GM19238 (cell line): Measurements from ENCODE around the gene CTBP2.
"Not testable (repeated sequence)": the region's sequence is repeated elsewhere in the genome, so short reads cannot be mapped to it uniquely, and the experiment has no call there.

Experiments
- DNase-seq: peaks from one replicate; pipeline ENCODE4 v3.0.0; 2011; ENCODE audit warnings: low spot score; ENCODE audit not compliant: insufficient read length

Gene CTBP2

DNA sequence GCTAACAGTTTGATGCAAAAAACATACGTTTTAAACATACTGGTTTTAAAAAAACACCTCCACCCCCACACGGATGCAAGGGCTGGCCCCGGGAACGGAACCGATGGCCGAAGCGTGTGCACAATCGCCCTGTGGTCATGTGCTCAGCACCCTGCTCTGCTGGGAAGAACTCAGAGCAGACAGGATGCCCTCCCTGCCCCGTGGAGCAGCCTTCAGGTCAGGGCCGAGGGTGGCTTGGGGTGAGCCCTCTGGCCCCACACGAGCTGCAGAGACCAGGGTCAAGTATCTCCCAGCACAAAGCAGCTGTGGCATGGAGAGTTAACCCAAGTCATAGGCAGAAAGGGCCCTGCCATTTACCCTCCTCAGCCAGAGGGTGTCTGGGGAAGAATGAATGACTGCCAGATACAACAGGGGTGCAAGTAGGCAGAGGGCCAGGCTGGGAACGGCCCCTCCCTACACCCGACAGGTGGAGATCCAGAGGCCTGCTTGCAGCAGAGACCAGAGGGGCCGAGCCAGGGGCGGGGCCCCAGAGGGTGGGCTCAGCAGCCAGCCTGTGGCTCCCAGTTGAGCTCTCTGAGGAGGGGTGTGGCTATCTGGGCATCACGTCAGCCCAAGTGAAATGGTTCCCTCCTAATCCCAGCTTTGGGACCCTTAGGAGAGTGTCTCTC is 161.6 kb downstream of the CTBP2 start:
- DNase-seq: no peak

DNA sequence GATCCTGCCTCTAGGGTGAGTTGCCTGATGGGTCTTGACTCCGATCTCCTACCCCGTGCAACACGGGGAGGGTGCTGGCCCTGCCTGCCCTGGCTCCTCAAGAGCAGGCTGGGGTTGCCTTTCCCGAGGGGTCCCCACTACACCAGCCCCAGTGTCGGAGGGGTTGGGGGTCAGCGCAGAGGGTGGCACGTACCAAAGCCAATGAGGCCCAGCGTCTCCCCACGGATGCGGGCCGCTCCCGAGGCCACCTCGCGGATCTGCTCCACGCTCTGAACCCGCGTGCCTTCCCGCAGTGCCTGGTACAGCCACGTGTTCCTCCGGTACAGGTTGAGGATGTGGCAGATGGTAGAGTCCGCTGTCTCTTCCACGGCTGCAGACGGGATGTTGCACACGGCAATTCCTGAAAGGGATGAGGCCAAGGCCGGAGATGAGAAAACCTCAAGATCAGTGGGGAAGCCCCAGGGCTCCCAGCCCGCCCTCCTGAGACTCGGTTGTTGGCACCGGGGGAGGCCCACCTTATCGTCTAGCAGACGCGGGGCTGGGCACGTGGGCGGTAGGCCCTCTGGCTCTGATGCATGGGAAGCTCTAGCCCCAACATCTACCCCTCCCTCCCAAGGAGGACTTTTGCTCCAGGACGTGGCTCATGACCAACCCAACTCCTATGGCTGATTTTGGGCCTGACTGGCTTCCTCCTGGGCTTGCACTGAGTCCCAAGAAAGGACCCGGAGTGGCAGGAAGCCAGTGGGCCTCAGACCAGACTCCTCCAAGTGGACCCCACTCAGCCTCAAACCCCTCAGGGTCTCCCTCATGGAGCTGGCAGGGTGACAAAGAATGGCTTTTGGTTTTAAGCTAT is 162.4 kb downstream of the CTBP2 start:
- DNase-seq: no peak

DNA sequence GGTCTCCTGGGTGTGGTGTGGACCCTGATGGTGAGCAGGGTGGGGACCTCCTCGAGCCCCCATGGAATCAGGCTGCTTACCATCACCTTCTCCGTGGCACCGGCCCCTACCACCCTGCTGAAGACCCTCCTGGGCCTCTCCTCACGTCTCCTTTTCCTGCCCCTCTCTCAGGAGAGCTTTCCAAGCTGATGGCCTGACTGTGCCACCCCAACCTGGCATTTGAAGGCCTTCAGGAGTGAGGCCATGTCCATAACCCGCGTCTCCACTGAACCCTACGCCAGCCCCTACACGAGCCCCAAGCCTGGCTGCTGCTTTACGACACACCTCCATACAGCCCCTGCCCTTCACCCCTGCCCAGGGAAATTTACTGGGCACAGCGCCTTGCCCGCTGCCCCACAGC is 163.1 kb downstream of the CTBP2 start:
- DNase-seq: no peak

DNA sequence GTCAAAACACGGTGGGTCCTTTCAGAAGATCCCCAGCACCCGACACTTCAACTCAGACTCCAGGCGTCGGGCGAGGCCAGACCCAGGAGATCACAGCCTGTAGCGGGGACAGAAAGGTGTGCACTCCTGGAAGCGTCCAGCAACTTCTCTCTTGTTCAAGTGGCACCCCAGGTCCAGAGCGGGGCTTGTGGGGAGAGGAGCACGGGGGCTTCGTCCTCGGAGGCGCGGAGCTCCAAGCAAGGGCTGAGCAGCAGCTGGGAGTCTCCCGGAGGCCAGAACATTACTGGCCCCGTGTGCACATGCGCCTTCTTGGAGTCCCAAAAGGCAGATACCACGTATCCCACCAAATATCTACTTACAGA is 163.5 kb downstream of the CTBP2 start:
- DNase-seq: no peak

DNA sequence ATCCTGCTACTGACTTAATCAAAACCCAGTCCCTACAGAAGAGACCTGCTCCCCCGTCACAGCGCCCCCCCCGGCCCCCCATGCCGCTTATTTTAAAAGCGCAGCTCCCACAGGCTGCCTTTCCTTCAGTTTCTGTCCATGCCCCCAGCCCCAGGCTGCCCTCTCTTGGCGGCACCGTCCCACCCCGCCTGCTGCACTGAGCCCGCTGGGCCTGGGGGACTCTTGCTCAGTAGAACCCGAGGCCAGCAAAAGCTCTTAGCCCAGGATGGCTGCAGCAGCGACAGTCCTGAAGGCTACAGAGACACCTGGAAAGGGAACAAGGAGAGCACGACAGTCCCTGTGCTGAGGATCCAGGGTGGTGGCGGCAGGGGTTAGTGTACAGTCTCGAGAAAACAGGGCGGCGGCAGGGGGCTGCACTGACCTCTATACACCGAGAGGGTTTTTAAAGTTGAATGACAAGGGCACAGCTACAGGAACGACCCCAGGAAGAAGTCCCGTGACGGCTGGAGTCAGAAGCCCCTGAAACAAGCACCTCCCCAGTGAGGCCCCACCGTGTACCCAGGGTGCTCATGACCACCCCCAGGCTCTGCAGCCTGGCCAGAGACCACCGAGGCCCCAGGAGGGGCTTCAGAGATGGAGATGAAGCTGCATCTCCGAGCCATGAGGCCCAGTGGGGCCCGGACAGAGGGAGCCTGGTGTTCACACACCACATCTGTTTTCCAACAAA is 164.1 kb downstream of the CTBP2 start:
- no peak for DNase-seq

DNA sequence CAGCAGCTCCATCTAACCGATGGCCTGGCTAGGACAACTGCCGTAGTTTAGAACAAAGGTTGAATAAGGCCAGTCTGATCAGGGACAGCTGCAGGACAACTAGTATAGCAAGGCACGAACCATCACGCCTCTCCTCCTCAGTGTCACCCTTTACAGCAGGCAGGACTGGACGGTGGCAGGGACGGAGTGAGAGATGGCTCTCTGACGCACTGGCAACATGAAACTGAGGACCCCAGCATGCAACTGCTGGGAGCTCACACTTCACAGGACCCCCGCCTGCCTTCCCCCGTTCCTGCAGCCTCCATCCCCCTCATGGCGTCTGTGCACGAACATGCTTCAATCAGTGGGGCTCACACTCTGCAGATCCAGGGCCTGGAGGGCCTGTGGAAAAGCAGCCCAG is 164.8 kb downstream of the CTBP2 start:
- no peak for DNase-seq

GRCh38 chr10:124994573-124995473 is 165.5 kb downstream of the CTBP2 start:
- DNase-seq: no peak

- no peak for DNase-seq
Observed at GRCh38 chr10:124993736-124994451, 166.5 kb downstream of the CTBP2 start.

DNA sequence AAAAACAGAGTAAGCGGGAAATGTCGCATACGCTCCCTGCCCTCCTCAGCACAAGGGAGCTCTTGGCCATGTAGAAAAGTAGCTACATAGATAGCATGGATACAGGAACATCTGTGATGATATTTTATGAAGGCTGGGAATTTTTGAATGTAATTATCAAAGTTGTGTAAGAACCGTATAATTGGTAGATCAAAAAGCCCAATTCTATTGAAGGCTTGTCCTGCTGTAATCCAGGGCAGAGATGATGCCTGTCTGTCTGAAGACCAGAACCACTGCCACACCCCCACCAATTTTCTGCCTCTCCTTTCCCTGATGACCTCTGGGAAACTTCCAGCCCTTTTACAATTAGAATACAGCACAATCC is 167.0 kb downstream of the CTBP2 start:
- no peak for DNase-seq

GRCh38 chr10:124992462-124993344 is 167.7 kb downstream of the CTBP2 start:
- DNase-seq: no peak

DNA sequence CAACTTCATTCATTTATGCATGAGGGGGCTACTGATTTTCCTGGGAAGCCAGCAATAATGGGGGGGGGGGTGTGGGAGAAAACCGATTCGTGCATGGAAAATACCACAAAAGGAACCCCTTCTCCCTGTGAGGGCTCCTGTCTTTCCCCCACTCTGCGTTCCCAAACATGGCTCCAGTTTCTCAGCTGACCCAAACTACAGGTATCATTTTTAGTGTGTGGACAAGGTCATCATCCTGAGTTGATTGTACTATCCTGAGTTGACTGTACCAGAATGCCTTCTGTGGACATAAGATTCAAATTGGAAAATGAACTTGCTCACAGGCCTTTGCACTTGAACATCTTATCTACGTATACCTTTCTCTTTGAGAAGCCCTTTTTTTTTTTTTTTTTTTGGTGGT is 168.5 kb downstream of the CTBP2 start:
- no peak for DNase-seq

DNA sequence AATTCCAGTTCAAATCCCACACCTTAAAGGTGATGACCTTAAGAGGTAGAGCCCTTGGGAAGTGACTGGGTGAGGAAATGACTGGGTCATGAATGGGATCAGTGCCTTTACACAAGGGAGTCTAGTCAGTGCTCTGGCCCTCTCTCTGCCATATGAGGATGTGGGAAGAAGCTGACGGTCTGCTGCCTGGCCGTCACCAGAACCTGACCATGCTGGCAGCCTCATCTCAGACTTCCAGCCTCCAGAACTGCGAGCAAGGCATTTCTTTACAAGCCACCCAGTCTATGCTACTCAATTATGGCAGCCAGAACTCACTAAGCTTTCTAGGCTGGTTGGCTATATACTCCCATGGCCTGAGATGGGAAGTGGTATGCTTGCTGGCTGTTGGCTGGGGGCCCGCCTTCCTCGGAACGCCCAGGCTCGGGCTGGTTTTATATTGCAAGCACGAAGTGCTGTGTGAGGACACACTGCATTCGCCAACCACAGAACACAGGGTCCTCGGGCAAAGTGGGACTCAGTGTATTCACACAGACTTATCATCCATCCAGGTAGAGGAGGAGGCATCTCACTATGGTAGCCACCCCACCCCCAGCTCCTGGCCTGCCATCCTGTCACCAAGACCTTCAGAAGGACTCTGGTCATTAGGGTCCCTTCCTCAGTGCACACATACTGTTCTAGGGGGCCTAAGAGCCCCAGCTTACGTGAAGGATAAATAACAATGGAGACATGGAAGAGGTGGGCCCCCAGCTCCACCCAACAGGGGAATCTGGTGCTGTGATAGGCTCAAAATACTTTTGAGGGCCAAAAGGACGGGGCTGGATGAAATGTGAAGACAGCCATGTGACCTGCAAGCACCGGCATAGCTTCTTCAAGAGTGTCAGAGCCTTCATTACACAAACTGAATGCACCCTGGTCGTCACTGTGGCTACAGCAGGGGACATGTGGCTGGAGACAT is 169.4 kb downstream of the CTBP2 start:
- no peak for DNase-seq

- DNase-seq: no peak
Observed at GRCh38 chr10:124989526-124989925, 170.8 kb downstream of the CTBP2 start.

DNA sequence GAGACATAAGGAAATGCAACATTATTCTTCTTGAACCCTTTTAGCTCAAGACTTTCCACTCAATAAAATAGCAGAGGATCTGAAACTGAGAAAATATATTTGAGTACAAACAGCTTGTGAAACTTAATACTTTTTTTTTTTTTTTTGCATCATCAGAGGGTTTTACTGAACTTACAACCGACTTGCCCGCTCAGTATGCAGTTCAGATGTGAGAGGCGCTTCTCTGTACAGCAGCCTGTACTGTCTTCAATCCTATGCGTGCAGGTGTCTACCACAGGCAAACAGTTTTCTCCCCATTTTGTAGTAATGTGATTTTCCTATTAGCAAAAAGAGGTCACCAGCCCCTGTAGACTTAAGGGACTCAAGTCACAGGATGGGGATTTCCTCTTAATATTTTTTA is 171.6 kb downstream of the CTBP2 start:
- not testable (repeated sequence) for DNase-seq

- DNase-seq: no peak
Observed at GRCh38 chr10:124987788-124988187, 172.6 kb downstream of the CTBP2 start.

GRCh38 chr10:124985162-124985561 is 175.2 kb downstream of the CTBP2 start:
- no peak for DNase-seq

DNA sequence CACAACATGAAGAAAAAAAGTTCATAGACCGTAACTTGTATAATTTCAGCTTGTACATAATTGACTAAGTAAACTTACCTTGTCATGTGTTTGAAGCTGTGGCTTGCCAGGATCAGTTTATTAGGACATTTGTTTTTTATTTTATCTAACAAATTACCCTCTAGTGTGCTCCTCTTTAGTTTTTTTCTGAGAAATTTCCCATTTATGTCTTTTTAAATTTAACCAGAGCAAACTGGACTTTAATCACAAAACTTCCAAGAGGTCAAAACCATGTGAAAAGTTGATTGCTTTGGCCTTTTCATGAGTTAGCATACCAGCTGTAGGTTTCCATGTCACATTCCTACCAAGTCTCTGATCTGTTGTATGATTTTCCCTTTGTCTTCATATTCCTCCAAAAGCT is 176.0 kb downstream of the CTBP2 start:
- DNase-seq: no peak

GRCh38 chr10:124983321-124983720 is 177.0 kb downstream of the CTBP2 start:
- DNase-seq: no peak

DNA sequence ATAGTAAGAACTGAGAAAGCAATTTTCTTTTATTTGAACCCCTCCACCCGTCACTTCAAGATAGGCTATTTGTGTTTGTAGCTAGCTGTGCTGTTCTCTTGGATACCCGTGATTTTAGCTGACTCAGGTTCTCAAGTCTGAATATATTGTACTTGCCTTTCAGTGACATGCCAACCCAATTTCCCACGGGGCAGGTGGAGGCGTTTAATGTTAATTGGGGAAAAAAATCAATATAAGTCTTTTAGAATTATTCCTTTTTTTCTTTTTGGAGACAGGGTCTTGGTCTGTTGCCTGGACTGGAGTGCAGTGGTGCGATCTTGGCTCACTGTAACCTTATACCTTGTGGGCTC is 182.0 kb downstream of the CTBP2 start:
- no peak for DNase-seq
